HepG2 (cell line): ENCODE data around the gene SMURF2. TPM values are rescaled to one million over a fixed set of nuclear protein-coding genes. Genes with fewer than 3 reads are reported as not detected.

Experiments used
- HOXA3 ChIP-seq: sonication (generic); formaldehyde crosslinking; IDR thresholded peaks from 2 replicates; pipeline ENCODE4 v1.5.0; 2020; ENCODE audit warnings: missing genetic modification reagents
- MAF1 ChIP-seq: sonication (generic); formaldehyde crosslinking; IDR thresholded peaks from 2 replicates; pipeline ENCODE4 v1.5.0; 2020; ENCODE audit warnings: missing genetic modification reagents, borderline replicate concordance
- NFKBIZ ChIP-seq: IDR thresholded peaks from 2 replicates; pipeline ENCODE4 v1.6.1; 2018; ENCODE audit warnings: missing genetic modification reagents, missing compliant biosample characterization
- NR3C1 ChIP-seq: sonication (generic); formaldehyde crosslinking; IDR thresholded peaks from 2 replicates; pipeline ENCODE4 v1.4.0; 2020; ENCODE audit warnings: missing genetic modification reagents
- PAF1 ChIP-seq: IDR thresholded peaks from 2 replicates; pipeline ENCODE4 v1.6.1; 2016; ENCODE audit warnings: missing genetic modification reagents, missing compliant biosample characterization
- PREB ChIP-seq: sonication (generic); formaldehyde crosslinking; IDR thresholded peaks from 2 replicates; pipeline ENCODE4 v1.4.0; 2020; ENCODE audit warnings: missing genetic modification reagents
- SAFB2 ChIP-seq: sonication (generic); formaldehyde crosslinking; IDR thresholded peaks from 2 replicates; pipeline ENCODE4 v1.5.1; 2020; ENCODE audit warnings: missing genetic modification reagents, low read depth, mild to moderate bottlenecking, borderline replicate concordance
- SKI ChIP-seq: fragments of 450-650 bp; IDR thresholded peaks from one replicate; pipeline ENCODE4 v1.6.1; 2018; ENCODE audit warnings: mild to moderate bottlenecking; ENCODE audit not compliant: partially characterized antibody
- TAF1 ChIP-seq: sonication (generic); formaldehyde crosslinking; IDR thresholded peaks from 2 replicates; pipeline ENCODE4 v1.4.0; 2020; ENCODE audit warnings: missing genetic modification reagents
- U2AF2 ChIP-seq: fragments of 200-400 bp; formaldehyde crosslinking; IDR thresholded peaks from 2 replicates; pipeline ENCODE4 v1.6.1; 2017; ENCODE audit warnings: low read depth, mild to moderate bottlenecking, low read length
- ZNF142 ChIP-seq: sonication (generic); formaldehyde crosslinking; IDR thresholded peaks from 2 replicates; pipeline ENCODE4 v1.4.0; 2020; ENCODE audit warnings: missing genetic modification reagents
- ZNF317 ChIP-seq: sonication (generic); formaldehyde crosslinking; IDR thresholded peaks from 2 replicates; pipeline ENCODE4 v1.5.0; 2020; ENCODE audit warnings: mild to moderate bottlenecking, missing genetic modification reagents
- ZNF512 ChIP-seq: sonication (generic); formaldehyde crosslinking; IDR thresholded peaks from 2 replicates; pipeline ENCODE4 v1.4.0; 2020; ENCODE audit warnings: mild to moderate bottlenecking, missing genetic modification reagents
- ZNF703 ChIP-seq: sonication (generic); formaldehyde crosslinking; IDR thresholded peaks from 2 replicates; pipeline ENCODE4 v1.5.1; 2020; ENCODE audit warnings: missing genetic modification reagents, mild to moderate bottlenecking, moderate library complexity, borderline replicate concordance
- polyA plus RNA-seq, 8 experiments: library from polyadenylated mRNA; depleted of rRNA in 3 of 8; stranded (reverse) in 7 of 8; unstranded in 1 of 8; fragments of >200 nt; fragmentation: Illumina TruSeq in 4 of 8; extraction: Trizol in 4 of 8; gene quantifications; 2 replicates each; pipeline versions ENCODE4 v1.2.1 to v1.2.3, GENCODE V29; 2011 to 2016; ENCODE audit warnings: low read depth in 4 of 8, missing spikeins in 1 of 8, mixed read lengths in 1 of 8; ENCODE audit not compliant: insufficient read depth in 1 of 8
- total RNA-seq, 5 experiments: library from RNA; depleted of rRNA; stranded (reverse); fragments of >200 nt; fragmentation: Illumina TruSeq; extraction: Trizol; gene quantifications; 2 replicates each; pipeline ENCODE4 v1.2.3, GENCODE V29; 2016; ENCODE audit warnings: low read depth in 1 of 5
- TF ChIP-seq, protein P1 (sequence below): sonication (generic); formaldehyde crosslinking; IDR thresholded peaks from 2 replicates; pipeline ENCODE4 v1.5.0; 2020; ENCODE audit warnings: mild to moderate bottlenecking, missing genetic modification reagents, borderline replicate concordance

The SMURF2 gene
- total and polyA plus RNA-seq, 2 of the 13 experiments (the other 11 are each of a cell fraction or from before 2014, with no cell fraction given): 14.9 to 24.3 TPM

GRCh38 chr17:64506576-64507412, 155.3 kb downstream of the SMURF2 start, which contains the start of gene CEP95 (continued):
- TF ChIP-seq U2AF2 (peak; percentile 33; the same call in 1 of the 2 replicates), MAF1 (CRISPR knock-in tag) (peak; percentile 65; the same call in 1 of the 2 replicates), NFKBIZ (CRISPR knock-in tag) (0 out of 2 replicates have a peak, but pooled peaks have one; percentile 65), HOXA3 (CRISPR knock-in tag) (peak; percentile 97), PREB (0 out of 2 replicates have a peak, but pooled peaks have one; percentile 88), PAF1 (CRISPR knock-in tag) (no peak), SAFB2 (CRISPR knock-in tag) (peak; percentile 52; the same call in 1 of the 2 replicates), TAF1 (CRISPR knock-in tag) (peak; percentile 87), ZNF512 (CRISPR knock-in tag) (no peak), ZNF142 (peak; percentile 87), SKI (peak; percentile 77), ZNF317 (CRISPR knock-in tag) (peak; percentile 75), NR3C1 (CRISPR knock-in tag) (peak; percentile 86; the same call in 1 of the 2 replicates), ZNF703 (CRISPR knock-in tag) (0 out of 2 replicates have a peak, but pooled peaks have one; percentile 18)
- TF ChIP-seq, protein P1, sequence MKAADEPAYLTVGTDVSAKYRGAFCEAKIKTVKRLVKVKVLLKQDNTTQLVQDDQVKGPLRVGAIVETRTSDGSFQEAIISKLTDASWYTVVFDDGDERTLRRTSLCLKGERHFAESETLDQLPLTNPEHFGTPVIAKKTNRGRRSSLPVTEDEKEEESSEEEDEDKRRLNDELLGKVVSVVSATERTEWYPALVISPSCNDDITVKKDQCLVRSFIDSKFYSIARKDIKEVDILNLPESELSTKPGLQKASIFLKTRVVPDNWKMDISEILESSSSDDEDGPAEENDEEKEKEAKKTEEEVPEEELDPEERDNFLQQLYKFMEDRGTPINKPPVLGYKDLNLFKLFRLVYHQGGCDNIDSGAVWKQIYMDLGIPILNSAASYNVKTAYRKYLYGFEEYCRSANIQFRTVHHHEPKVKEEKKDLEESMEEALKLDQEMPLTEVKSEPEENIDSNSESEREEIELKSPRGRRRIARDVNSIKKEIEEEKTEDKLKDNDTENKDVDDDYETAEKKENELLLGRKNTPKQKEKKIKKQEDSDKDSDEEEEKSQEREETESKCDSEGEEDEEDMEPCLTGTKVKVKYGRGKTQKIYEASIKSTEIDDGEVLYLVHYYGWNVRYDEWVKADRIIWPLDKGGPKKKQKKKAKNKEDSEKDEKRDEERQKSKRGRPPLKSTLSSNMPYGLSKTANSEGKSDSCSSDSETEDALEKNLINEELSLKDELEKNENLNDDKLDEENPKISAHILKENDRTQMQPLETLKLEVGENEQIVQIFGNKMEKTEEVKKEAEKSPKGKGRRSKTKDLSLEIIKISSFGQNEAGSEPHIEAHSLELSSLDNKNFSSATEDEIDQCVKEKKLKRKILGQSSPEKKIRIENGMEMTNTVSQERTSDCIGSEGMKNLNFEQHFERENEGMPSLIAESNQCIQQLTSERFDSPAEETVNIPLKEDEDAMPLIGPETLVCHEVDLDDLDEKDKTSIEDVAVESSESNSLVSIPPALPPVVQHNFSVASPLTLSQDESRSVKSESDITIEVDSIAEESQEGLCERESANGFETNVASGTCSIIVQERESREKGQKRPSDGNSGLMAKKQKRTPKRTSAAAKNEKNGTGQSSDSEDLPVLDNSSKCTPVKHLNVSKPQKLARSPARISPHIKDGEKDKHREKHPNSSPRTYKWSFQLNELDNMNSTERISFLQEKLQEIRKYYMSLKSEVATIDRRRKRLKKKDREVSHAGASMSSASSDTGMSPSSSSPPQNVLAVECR (CRISPR knock-in tag): peak; percentile 98
